NCI-H2196 treated with DMSO at 0.1 percent for 48 hours (cell line): ENCODE results near the gene TMC7.
"Not testable (repeated sequence)": the region's sequence is repeated elsewhere in the genome, so short reads cannot be mapped to it uniquely, and the experiment has no call there.

ENCODE experiments used
- DNase-seq: peaks from one replicate; lab custom pipeline; 2025; ENCODE audit not compliant: unreplicated experiment; lab: John Stamatoyannopoulos, UW

Gene TMC7

GRCh38 chr16:18983565-18984434 is at the start of gene TMC7:
TMC7 (plus strand) TSS chr16:18983934; CDS start chr16:18984064, 130 bp downstream.
- peak; percentile 79 for DNase-seq

GRCh38 chr16:18936727-18937340 is 46.9 kb upstream of the TMC7 start:
- no peak for DNase-seq

GRCh38 chr16:18937390-18937789 is 46.3 kb upstream of the TMC7 start:
- no peak for DNase-seq

GRCh38 chr16:18938986-18939385 is 44.7 kb upstream of the TMC7 start:
- no peak for DNase-seq

GRCh38 chr16:18941471-18941870 is 42.3 kb upstream of the TMC7 start:
- DNase-seq, result no peak

- no peak for DNase-seq
These were observed 41.7 kb upstream of the TMC7 start for GRCh38 chr16:18942061-18942460.

- DNase-seq, result no peak
These were observed 40.3 kb upstream of the TMC7 start for GRCh38 chr16:18943414-18943813.

- DNase-seq, result no peak
These were observed 38.5 kb upstream of the TMC7 start for GRCh38 chr16:18945233-18945632.

GRCh38 chr16:18948372-18949020 is 35.2 kb upstream of the TMC7 start:
- DNase-seq, result no peak

GRCh38 chr16:18950469-18951185 is 33.1 kb upstream of the TMC7 start:
- no peak for DNase-seq

- DNase-seq, result no peak
These were observed 30.2 kb upstream of the TMC7 start for GRCh38 chr16:18953547-18953946.

GRCh38 chr16:18955874-18956580 is 27.7 kb upstream of the TMC7 start:
- DNase-seq, result not testable (repeated sequence)

GRCh38 chr16:18956658-18957241 is 27.0 kb upstream of the TMC7 start:
- DNase-seq, result not testable (repeated sequence)

- DNase-seq, result no peak
These were observed 25.1 kb upstream of the TMC7 start for GRCh38 chr16:18958621-18959029.

GRCh38 chr16:18959031-18959505 is 24.7 kb upstream of the TMC7 start:
- DNase-seq, result no peak

GRCh38 chr16:18965555-18965954 is 18.2 kb upstream of the TMC7 start:
- DNase-seq, result no peak

GRCh38 chr16:18966791-18967190 is 16.9 kb upstream of the TMC7 start:
- no peak for DNase-seq

- DNase-seq, result peak; percentile 43
These were observed 14.5 kb upstream of the TMC7 start for GRCh38 chr16:18969050-18969854.

GRCh38 chr16:18969855-18970240 is 13.9 kb upstream of the TMC7 start:
- DNase-seq, result no peak
